ENCODE measurements around the gene RAPGEF2. TPM values are rescaled to one million over a fixed set of nuclear protein-coding genes. Genes with fewer than 3 reads are reported as not detected.
A peak's percentile ranks its signal among the peaks of the same experiment; 100 is the strongest.

Gene RAPGEF2
- total and polyA plus RNA-seq, 3 donors from 2014 or later: 18.1 to 51.4 (median 38.9) TPM

DNA sequence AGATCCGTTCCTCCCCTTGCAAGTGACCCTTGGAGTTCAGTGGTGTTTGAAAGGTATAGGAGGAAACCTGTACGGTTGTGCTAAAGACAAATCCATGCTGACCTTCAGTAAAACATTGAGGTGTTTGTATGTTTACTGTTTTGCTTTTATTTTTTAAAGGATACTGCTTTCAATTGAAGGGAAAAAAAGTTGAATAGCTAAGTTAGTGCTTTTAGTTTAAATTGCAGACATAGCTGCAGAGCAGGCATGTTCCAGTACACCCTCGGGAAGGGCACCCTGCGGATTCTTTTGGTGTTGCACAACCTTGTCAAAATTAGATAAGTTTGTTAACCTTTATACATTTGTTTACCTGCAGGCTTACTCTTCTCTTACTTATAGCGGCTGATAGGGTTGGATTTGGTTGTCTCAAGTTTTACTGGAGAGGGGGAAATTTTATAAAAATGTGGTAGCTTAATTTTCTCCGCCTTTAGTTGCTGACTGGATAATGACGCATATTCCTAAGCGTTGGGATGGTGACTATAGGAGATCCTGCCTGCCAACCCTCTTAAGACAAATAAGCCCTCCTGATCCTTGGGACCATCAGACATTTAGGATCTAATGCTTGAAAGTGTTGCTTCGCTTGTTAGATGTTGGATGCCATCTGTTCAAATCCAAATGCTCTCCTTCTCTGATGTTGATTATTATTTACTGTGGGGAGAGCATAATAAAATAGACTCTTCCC lies 2.0 kb downstream of the RAPGEF2 start:
- TF ChIP-seq POLR2A (IDR thresholded peaks at IDR 0.05): no peak
- TF ChIP-seq, protein P1, sequence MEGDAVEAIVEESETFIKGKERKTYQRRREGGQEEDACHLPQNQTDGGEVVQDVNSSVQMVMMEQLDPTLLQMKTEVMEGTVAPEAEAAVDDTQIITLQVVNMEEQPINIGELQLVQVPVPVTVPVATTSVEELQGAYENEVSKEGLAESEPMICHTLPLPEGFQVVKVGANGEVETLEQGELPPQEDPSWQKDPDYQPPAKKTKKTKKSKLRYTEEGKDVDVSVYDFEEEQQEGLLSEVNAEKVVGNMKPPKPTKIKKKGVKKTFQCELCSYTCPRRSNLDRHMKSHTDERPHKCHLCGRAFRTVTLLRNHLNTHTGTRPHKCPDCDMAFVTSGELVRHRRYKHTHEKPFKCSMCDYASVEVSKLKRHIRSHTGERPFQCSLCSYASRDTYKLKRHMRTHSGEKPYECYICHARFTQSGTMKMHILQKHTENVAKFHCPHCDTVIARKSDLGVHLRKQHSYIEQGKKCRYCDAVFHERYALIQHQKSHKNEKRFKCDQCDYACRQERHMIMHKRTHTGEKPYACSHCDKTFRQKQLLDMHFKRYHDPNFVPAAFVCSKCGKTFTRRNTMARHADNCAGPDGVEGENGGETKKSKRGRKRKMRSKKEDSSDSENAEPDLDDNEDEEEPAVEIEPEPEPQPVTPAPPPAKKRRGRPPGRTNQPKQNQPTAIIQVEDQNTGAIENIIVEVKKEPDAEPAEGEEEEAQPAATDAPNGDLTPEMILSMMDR (IDR thresholded peaks at IDR 0.05): peak in 1 of 3 experiments; percentile 29
- no peaks in the 10 kb centered on the region for H3K27me3 ChIP-seq
- no peaks in the 10 kb centered on the region for H3K4me1 ChIP-seq
- H3K9me3 ChIP-seq: no peaks in the 10 kb centered on the region
- no peaks in the 10 kb centered on the region for H3K36me3 ChIP-seq (ENCODE audit: low read depth, missing control alignments)
- no peak for DNase-seq
- intact Hi-C loops (cut with DNase I; ENCODE audit: low total_unique reads): no loop called here
- peak overlapping the region; percentile 89 to 94 for H3K4me3 ChIP-seq
- 25 to 37% methylated on average over 9 of the region's 9 CpGs for WGBS, 2 donors
- no peak overlapping the region for H3K27ac ChIP-seq

DNA sequence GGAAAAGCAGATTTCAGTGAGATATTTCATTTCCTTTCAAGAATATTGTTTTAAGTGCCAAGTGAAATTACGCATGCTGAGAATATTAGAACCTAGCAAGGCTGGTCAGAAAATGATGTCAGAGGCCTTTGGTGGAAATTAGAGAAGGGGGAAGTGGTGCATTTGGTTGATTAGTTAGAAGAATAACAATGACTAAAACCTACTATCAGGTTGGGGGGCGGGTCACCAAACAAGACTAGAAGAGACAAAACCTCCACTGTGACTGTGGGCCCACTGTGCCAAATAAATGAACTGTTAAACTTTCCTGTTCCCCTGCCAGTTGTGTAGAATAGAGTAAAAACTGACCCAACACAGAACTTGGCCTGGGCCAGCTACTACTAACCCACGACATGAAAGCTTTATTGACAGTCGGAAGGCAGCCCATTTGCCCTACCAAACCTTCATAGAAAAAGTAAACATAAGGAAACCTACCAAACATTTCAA lies 2.9 kb downstream of the RAPGEF2 start:
- H3K36me3 ChIP-seq (ENCODE audit: low read depth, missing control alignments): no peaks in the 10 kb centered on the region
- H3K4me1 ChIP-seq: no peaks in the 10 kb centered on the region
- WGBS, 2 donors: 48 to 62% methylated on average over 4 of the region's 4 CpGs
- no peak overlapping the region for H3K27ac ChIP-seq
- H3K27me3 ChIP-seq: no peaks in the 10 kb centered on the region
- intact Hi-C loops (cut with DNase I; ENCODE audit: low total_unique reads): no loop called here
- no peaks in the 10 kb centered on the region for H3K9me3 ChIP-seq
- DNase-seq: no peak
- no peak for TF ChIP-seq POLR2A (IDR thresholded peaks at IDR 0.05)
- TF ChIP-seq, protein P1 (IDR thresholded peaks at IDR 0.05): no peak
- H3K4me3 ChIP-seq: no peak overlapping the region

DNA sequence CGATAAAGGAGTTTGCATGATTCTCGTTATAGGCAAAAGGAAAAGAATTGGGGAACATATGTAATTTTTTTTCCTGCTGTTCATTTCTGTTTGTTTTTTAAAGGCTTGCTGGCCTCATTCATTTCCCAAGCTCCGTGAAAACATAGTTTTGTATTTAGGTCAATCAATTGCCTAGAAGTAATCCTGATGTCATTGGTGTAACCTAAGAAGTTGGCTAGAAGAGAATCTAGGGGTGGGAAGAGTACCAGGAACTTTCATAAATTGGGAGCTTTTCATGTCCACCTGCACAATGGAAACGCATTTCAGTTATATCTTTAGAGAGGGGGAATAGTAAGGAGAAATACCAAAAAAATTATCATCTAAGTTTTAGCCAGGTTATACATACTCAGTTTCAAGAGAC lies 3.8 kb downstream of the RAPGEF2 start:
- no peaks in the 10 kb centered on the region for H3K9me3 ChIP-seq
- H3K36me3 ChIP-seq (ENCODE audit: low read depth, missing control alignments): no peaks in the 10 kb centered on the region
- WGBS, 2 donors: 51 to 73% methylated on average over 4 of the region's 4 CpGs
- no peaks in the 10 kb centered on the region for H3K4me1 ChIP-seq
- intact Hi-C loops (cut with DNase I; ENCODE audit: low total_unique reads): no loop called here
- H3K27me3 ChIP-seq: no peaks in the 10 kb centered on the region
- H3K4me3 ChIP-seq: no peak overlapping the region
- H3K27ac ChIP-seq: no peak overlapping the region
- DNase-seq: no peak
- TF ChIP-seq, protein P1 (IDR thresholded peaks at IDR 0.05): no peak
- TF ChIP-seq POLR2A (IDR thresholded peaks at IDR 0.05): no peak

DNA sequence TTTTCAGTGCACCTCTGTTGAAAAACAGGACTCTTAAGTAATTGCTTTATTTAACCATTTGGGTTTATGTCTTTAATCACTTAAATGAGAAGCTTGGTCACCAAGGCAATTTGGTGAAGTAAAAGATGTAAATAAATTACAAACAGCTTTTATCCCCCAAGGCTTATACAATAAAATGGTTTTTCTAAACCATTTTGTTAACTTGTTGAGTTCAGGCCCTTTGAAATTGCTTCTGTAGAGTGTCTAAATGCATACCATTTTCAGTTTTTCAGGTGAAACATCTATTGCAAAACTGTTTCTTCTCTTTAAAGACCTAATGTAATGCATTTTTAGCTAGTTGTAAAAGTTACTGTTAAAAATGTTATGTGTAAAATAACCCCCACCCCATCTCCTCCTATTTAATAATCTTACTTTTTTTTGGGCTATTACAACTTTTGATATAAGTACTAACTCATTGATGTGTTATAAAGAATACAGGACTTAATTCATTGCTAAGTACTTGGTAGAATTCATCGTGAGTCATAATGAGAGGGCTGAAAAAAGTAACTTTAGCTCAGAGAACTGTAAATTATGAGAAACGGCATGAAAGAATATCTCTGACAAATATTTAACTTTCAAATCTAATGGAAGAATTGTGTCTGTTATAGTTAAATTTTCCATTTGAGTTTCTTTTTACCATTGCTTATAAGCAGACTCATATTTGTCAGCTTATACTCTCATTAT lies 4.5 kb downstream of the RAPGEF2 start:
- Histone ChIP-seq H3K36me3 (ENCODE audit: low read depth, missing control alignments) (no peaks in the 10 kb centered on the region), H3K4me3 (no peak overlapping the region), H3K27me3 (no peaks in the 10 kb centered on the region), H3K27ac (no peak overlapping the region), H3K9me3 (no peaks in the 10 kb centered on the region), H3K4me1 (no peaks in the 10 kb centered on the region)
- WGBS, 2 donors: 30 to 58% methylated on average over 2 of the region's 2 CpGs
- DNase-seq: no peak
- intact Hi-C loops (cut with DNase I; ENCODE audit: low total_unique reads): no loop called here
- TF ChIP-seq, protein P1 (IDR thresholded peaks at IDR 0.05): no peak
- no peak for TF ChIP-seq POLR2A (IDR thresholded peaks at IDR 0.05)

Measured in testis (tissue), 3 donors.